Measurements from ENCODE around the gene ENDOD1. TPM values are rescaled to one million over a fixed set of nuclear protein-coding genes. Genes with fewer than 3 reads are reported as not detected.

ENDOD1 gene
- polyA plus RNA-seq, 4 donors = 18.8 to 23.2 (median 21.6) TPM

DNA sequence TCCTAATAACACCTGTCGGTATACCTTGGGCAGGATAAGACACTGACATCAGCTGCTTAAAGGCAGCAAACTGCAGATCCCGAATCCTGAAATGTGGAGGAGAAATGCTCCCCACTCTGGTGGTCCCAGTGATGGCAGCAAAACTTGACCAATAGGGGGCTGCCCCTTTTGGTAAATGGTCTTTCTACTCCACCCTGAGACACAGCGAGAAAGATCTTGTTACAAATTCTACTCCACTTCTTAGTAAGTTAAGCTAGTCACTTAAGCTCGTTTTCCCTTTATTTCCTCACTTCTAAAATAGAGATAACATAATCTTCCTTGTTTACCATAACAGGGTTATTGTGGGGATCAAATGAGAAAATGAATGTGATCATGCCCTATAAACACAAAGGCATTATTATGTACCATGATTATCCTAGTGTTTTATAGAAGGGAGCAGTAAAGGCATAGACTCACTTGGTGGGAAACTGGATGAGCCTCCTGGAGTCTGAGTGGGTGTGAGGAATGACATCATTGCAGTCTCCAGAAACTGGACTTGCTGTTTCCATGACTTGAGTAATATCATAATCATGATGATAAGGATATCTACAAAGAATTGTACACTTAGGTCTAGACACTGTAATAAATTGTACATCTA is 50.9 kb downstream of the ENDOD1 start:
- DNase-seq (ENCODE audit: low read depth in 4 of 4, low spot score in 3 of 4) = no peak

GRCh38 chr11:95142431-95142830 is 52.8 kb downstream of the ENDOD1 start:
- DNase-seq (ENCODE audit: low read depth in 4 of 4, low spot score in 3 of 4) = no peak

DNA sequence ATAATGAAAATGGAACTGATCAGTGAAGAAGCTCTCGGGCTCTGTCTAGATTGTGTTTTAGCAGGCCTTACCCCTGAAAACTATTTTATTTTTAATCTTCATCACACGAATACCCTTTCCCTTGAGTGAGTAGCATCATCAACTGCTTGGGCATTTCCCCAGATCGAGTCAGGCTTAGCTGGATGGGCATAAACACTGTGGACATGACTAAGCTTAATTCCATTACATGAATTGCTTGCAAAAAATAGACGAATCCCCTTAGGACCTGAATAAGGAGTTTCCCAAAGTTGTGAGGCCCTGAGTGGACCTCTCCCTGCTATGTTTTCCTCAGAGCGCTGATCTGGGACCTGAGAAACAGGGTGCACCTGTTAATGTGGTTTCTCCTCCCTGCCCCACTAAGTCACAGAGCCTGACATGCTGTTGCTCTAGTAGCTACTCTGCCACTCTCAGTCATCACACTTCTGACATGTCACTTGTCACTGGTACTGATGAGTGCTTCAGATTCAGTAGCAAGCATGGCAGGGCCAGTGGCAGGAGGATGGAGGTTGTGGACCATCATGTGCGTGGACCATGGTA is 53.5 kb downstream of the ENDOD1 start:
- DNase-seq (ENCODE audit: low read depth in 4 of 4, low spot score in 3 of 4) = no peak

DNA sequence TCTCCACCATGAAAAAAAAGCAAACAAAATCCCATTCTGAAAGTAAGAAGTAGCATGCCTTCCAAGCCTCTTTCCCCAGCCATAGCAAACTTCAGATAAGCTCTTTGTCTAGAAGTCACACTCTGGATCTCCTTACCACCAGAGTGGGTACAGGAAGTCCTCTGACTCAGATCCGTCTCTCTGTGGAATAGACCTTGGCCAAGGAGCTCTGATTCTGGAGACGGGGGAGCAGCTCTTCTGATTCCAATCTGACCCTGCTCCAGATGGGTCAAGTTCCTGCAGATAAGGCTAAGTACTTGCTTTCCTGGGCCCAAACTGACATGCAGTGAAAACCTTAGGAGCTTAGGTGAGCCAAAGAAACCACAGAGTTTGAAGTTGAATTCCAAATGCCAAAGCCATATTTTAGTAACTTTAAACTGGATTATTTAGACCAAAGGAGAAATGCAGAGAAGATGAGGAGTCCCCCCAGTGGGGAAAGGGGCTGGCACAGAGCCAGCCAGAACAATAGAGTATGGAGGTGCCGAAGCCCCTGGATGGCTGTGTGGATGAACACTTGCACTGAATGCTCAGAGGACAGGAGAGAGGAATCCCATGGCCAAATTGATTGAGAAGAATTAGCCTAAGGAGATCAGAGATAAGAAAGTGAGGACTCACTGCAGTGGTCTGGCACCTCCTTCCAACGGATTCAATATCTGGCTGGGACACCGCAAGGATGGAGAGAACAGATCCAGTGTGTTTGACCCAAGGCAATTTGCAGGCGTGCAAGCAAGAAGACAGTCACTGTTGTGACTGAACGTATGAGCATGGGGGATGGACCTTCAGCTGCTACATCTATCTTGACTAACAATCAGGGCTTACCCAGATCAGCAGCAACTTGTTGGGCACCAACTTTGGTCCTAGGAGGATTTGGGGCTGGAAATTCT is 54.9 kb downstream of the ENDOD1 start:
- DNase-seq (ENCODE audit: low read depth in 4 of 4, low spot score in 3 of 4) = no peak

- no peak for DNase-seq (ENCODE audit: low read depth in 4 of 4, low spot score in 3 of 4)
Measured at GRCh38 chr11:95145430-95146060, 55.9 kb downstream of the ENDOD1 start.

- DNase-seq (ENCODE audit: low read depth in 4 of 4, low spot score in 3 of 4) = no peak
Measured at GRCh38 chr11:95147364-95147905, 57.8 kb downstream of the ENDOD1 start.

DNA sequence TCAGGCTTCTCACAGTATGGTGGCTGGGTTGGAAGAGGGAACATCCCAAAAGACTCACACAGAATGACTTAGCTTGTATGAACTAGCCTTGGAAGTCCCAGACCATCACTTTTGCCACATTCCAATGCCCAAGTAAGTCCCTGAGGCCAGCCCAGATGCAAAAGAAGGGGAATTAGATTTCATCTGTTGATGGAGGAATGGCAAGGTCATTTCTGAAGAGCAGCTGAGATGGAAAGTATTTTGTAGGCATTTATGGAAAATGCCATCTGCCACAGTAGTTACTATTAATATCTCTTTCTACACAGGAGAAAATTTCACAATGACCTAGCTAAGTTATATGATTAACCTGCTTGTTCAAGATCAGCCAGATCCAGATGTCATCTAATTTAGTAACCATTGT is 58.8 kb downstream of the ENDOD1 start:
- no peak for DNase-seq (ENCODE audit: low read depth in 4 of 4, low spot score in 3 of 4)

DNA sequence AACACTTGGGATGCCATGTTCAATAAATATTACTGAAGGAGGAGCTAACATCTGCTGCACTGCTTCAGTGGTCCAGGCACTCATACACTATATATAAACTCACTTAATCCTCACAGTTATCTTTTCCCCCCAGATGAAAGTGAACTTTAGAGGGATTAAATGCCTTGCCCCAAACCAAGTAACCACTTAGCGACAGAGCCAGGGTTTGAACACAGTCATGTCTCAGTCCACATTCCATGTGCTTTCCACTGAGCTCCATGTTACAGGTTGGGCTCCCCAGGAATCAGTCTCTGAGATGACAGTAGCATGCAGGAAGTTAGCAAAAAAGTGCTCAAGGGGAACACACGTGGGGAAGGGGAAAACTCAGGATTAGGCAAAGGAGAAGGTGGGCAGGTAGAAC is 59.3 kb downstream of the ENDOD1 start:
- DNase-seq (ENCODE audit: low read depth in 4 of 4, low spot score in 3 of 4) = no peak

GRCh38 chr11:95149651-95150364 is 60.2 kb downstream of the ENDOD1 start:
- peak in 2 of 4 donors; percentile 31 to 53 for DNase-seq (ENCODE audit: low read depth in 4 of 4, low spot score in 3 of 4)

GRCh38 chr11:95150956-95151684 is 61.5 kb downstream of the ENDOD1 start:
- DNase-seq (ENCODE audit: low read depth in 4 of 4, low spot score in 3 of 4) = peak; percentile 89 to 93 (median 92)

GRCh38 chr11:95152876-95153856 is 63.5 kb downstream of the ENDOD1 start:
- no peak for DNase-seq (ENCODE audit: low read depth in 4 of 4, low spot score in 3 of 4)

DNA sequence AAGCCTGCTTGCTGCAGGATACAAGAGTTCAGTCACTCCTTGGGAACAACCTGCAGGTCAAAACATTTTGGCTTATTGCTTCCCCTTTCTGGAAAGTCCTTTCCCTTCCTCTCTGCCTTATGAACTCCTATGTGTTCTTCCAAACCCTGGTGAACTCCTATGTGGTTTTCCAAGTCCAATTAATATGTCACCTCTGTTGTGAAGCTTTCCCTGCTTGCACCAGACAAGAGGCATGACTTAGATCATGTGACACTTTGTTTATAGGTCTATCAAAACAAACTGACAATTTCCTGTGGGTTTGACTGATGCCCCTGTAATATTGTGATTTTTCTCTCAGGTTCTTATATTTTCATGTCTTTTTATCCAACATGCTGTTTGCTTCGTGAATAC is 64.2 kb downstream of the ENDOD1 start:
- no peak for DNase-seq (ENCODE audit: low read depth in 4 of 4, low spot score in 3 of 4)

GRCh38 chr11:95154514-95154913 is 64.9 kb downstream of the ENDOD1 start:
- peak in 2 of 4 donors; percentile 26 to 47 for DNase-seq (ENCODE audit: low read depth in 4 of 4, low spot score in 3 of 4)

DNA sequence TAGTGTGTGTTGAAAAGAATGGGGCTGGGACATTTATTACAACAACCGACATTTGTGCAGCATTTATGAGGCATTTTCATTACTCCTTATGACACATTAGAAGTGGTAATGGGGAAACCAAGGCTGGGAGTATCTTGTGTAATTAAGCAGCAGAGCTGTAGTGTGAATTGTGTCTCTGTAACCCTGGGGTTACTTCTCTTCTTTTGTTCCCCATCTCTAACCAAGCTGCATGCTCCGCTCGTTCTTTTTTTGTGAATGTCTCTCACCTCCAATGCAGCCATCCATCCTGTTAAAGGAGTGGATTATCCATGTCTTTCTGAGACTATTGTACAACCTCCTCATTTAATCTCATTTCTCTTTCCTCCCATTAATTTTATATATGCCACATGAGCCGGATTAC is 65.7 kb downstream of the ENDOD1 start:
- DNase-seq (ENCODE audit: low read depth in 4 of 4, low spot score in 3 of 4) = no peak

GRCh38 chr11:95156133-95156721 is 66.6 kb downstream of the ENDOD1 start:
- no peak for DNase-seq (ENCODE audit: low read depth in 4 of 4, low spot score in 3 of 4)

- no peak for DNase-seq (ENCODE audit: low read depth in 4 of 4, low spot score in 3 of 4)
Measured at GRCh38 chr11:95156916-95157541, 67.4 kb downstream of the ENDOD1 start.

DNA sequence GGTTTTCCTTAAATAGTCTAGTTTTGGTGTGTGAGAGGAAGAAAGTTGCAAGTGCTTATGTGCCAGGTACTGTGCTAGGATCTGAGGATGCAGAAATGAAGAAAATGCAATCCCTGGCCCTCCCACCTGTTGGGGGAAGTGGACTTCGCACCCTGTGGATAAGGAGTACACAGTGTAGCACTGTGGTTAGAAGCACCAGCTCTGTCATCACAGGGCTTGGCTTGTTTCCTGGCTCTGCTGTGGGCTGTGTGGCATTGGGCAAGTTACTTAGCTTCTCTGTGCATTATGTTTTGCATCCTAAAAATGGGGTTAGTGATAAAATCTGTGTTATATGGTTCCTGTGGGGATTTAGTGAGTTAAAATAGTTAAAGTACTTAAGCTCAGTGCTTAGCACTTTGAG is 68.2 kb downstream of the ENDOD1 start:
- DNase-seq (ENCODE audit: low read depth in 4 of 4, low spot score in 3 of 4) = no peak

DNA sequence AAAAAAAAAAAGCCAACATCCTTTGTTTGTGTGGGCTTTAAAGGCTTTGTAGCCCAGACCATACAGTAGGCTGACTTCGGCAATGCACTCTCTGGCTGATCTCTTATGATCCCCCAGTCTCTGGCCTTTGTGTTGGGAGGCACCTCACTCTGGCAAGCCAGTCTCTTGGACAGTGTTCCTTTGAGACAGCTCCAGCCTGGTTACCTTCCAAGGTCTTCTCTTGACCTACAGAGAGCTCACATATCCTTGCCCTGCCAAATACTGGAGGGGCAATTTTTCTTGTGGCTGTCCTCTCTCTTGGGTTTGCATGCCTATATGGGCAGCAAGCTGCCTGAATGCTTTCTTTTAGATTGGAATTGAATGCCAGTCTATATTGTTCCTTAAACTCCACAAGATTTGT is 71.6 kb downstream of the ENDOD1 start:
- no peak for DNase-seq (ENCODE audit: low read depth in 4 of 4, low spot score in 3 of 4)

Measured in right renal pelvis (tissue), 4 donors.